OCI-LY7 (cell line): ENCODE results near the gene ZNF835. TPM values are rescaled to one million over a fixed set of nuclear protein-coding genes. Genes with fewer than 3 reads are reported as not detected.

ENCODE experiments used
- BruUV-seq: library from RNA; stranded (reverse); fragments of 400-500 nt; replicated peaks from 2 replicates; lab custom pipeline; 2021; lab: Mats Ljungman, UMichigan
- CTCF ChIA-PET: fragments of 300-600 bp; sonication (Branson Sonifier 250); formaldehyde crosslinking; loops from one replicate; lab custom pipeline; 2022; ENCODE audit warnings: antibody characterized with exemption; ENCODE audit not compliant: unreplicated experiment; lab: Charles Lee
- POLR2A ChIA-PET: fragments of 300-600 bp; sonication (Branson Sonifier 250); formaldehyde crosslinking; loops from one replicate; lab custom pipeline; 2022; ENCODE audit warnings: antibody characterized with exemption; lab: Charles Lee
- DNase-seq: peaks from one replicate; pipeline ENCODE4 v3.0.0-alpha.2; 2015; ENCODE audit warnings: low spot score
- H2AFZ ChIP-seq: fragments of 200-600 bp; sonication (generic), shearing (Covaris generic); 2 replicates; pipeline ENCODE4 v1.6.1; 2014; ENCODE audit warnings: mild to moderate bottlenecking, antibody characterized with exemption, low read length, moderate library complexity
- H3K27ac ChIP-seq: fragments of 200-600 bp; sonication (generic); 2 replicates; pipeline ENCODE4 v1.5.1; 2014; ENCODE audit warnings: mixed run types, low read depth, mild to moderate bottlenecking, moderate library complexity, low read length, inconsistent platforms; ENCODE audit not compliant: poor library complexity, severe bottlenecking
- H3K36me3 ChIP-seq: fragments of 200-600 bp; sonication (generic); 2 replicates; pipeline ENCODE4 v1.6.1; 2014; ENCODE audit warnings: mild to moderate bottlenecking, antibody characterized with exemption, low read length, moderate library complexity, mixed read lengths; ENCODE audit not compliant: insufficient read depth
- H3K4me1 ChIP-seq: fragments of 200-600 bp; sonication (generic); 2 replicates; pipeline ENCODE4 v1.5.1; 2014; ENCODE audit warnings: mild to moderate bottlenecking, low read length; ENCODE audit not compliant: insufficient read depth, poor library complexity, severe bottlenecking
- H3K4me2 ChIP-seq: fragments of 200-600 bp; sonication (generic); 2 replicates; pipeline ENCODE4 v1.6.1; 2014; ENCODE audit warnings: mild to moderate bottlenecking, low read length
- H3K4me3 ChIP-seq: fragments of 200-600 bp; sonication (generic); 2 replicates; pipeline ENCODE4 v1.5.1; 2014; ENCODE audit warnings: mild to moderate bottlenecking, low read depth, low read length; ENCODE audit not compliant: poor library complexity, severe bottlenecking
- H3K79me2 ChIP-seq: fragments of 200-600 bp; sonication (generic); 2 replicates; pipeline ENCODE4 v1.6.1; 2016; ENCODE audit warnings: low read depth, mild to moderate bottlenecking, low read length, moderate library complexity, mixed read lengths; ENCODE audit not compliant: insufficient read depth
- H3K9me2 ChIP-seq: fragments of 200-600 bp; sonication (generic); 2 replicates; pipeline ENCODE4 v1.6.1; 2016; ENCODE audit warnings: mild to moderate bottlenecking, low read length, mixed read lengths; ENCODE audit not compliant: insufficient read depth
- H3K9me3 ChIP-seq: fragments of 200-600 bp; sonication (generic); 2 replicates; pipeline ENCODE4 v1.6.1; 2014; ENCODE audit warnings: mild to moderate bottlenecking, mixed run types, low read length, mixed read lengths
- H4K20me1 ChIP-seq: fragments of 200-600 bp; sonication (generic); 2 replicates; pipeline ENCODE4 v1.6.1; 2014; ENCODE audit warnings: mild to moderate bottlenecking, antibody characterized with exemption, low read length, moderate library complexity, mixed read lengths; ENCODE audit not compliant: insufficient read depth
- CTCF ChIP-seq: fragments of 200-600 bp; sonication (generic); conservative IDR thresholded peaks from 2 replicates; pipeline ENCODE4 v1.5.1; 2014; ENCODE audit warnings: mild to moderate bottlenecking, antibody characterized with exemption, low read length, moderate library complexity, mixed read lengths
- EZH2phosphoT487 ChIP-seq: fragments of 200-600 bp; sonication (generic); IDR thresholded peaks from 2 replicates; pipeline ENCODE4 v1.6.1; 2018; ENCODE audit warnings: low read depth, borderline replicate concordance, mild to moderate bottlenecking, mixed run types, antibody characterized with exemption, low read length, moderate library complexity, mixed read lengths
- intact Hi-C: fragments of 100-400 bp; cut with micrococcal nuclease; formaldehyde crosslinking; loops from one replicate; pipeline ENCODE4 v1.10.0; 2022; ENCODE audit not compliant: unreplicated experiment
- total RNA-seq, 2 experiments: library from RNA; depleted of rRNA in 1 of 2; stranded (reverse); fragments of >200 nt in 1 of 2; shearing (Covaris generic) in 1 of 2; gene quantifications; 2 replicates each; pipeline ENCODE4 v1.2.3, GENCODE V29; 2014 to 2022

The ZNF835 gene
- total RNA-seq, 2 experiments from 2014 or later, result not detected

- ChIA-PET CTCF (no interaction called here), POLR2A (no interaction called here)
- Histone ChIP-seq H3K4me1 (no peaks in the 10 kb centered on the region), H3K79me2 (no peaks in the 10 kb centered on the region), H3K9me3 (peaks cover 7% of the 10 kb centered on the region; the same call in 1 of the 2 replicates), H2AFZ (no peak overlapping the region), H3K27ac (no peak overlapping the region), H3K4me3 (no peak overlapping the region), H4K20me1 (no peaks in the 10 kb centered on the region), H3K36me3 (peaks cover 14% of the 10 kb centered on the region; the same call in 1 of the 2 replicates), H3K9me2 (no peaks in the 10 kb centered on the region), H3K4me2 (no peak overlapping the region)
- no peak for DNase-seq
- no TSS peak for BruUV-seq
- no peak for TF ChIP-seq EZH2phosphoT487
- no peak for TF ChIP-seq CTCF
- intact Hi-C loops, result no loop called here
Measured at GRCh38 chr19:56619121-56619520, 52.4 kb downstream of the ZNF835 start.

GRCh38 chr19:56617531-56617930, 54.0 kb downstream of the ZNF835 start:
- no peaks in the 10 kb centered on the region for H3K4me1 ChIP-seq
- no peak overlapping the region for H3K4me3 ChIP-seq
- intact Hi-C loops, result no loop called here
- H3K9me3 ChIP-seq, result peaks cover 7% of the 10 kb centered on the region; the same call in 1 of the 2 replicates
- peaks cover 8% of the 10 kb centered on the region; the same call in 1 of the 2 replicates for H3K36me3 ChIP-seq
- H4K20me1 ChIP-seq, result no peaks in the 10 kb centered on the region
- no peak for DNase-seq
- H3K79me2 ChIP-seq, result no peaks in the 10 kb centered on the region
- no peaks in the 10 kb centered on the region for H3K9me2 ChIP-seq
- no TSS peak for BruUV-seq
- POLR2A ChIA-PET, result interaction anchor here (0.7 kb wide), 1 partner anchor 206 kb away, joined by 3 read pairs; no protein-coding TSS in a partner anchor
- CTCF ChIA-PET, result no interaction called here
- no peak overlapping the region for H3K4me2 ChIP-seq
- TF ChIP-seq EZH2phosphoT487 (no peak), CTCF (no peak)
- H2AFZ ChIP-seq, result no peak overlapping the region
- H3K27ac ChIP-seq, result no peak overlapping the region

- intact Hi-C loops, result no loop called here
- DNase-seq, result no peak
- Histone ChIP-seq H3K36me3 (0 out of 2 replicates have a peak, but pooled peaks cover 8% of the 10 kb centered on the region), H3K9me3 (peaks cover 16% of the 10 kb centered on the region; the same call in 1 of the 2 replicates), H3K4me1 (no peaks in the 10 kb centered on the region), H3K9me2 (no peaks in the 10 kb centered on the region), H4K20me1 (no peaks in the 10 kb centered on the region), H3K79me2 (no peaks in the 10 kb centered on the region), H3K4me2 (no peak overlapping the region), H2AFZ (no peak overlapping the region), H3K27ac (no peak overlapping the region), H3K4me3 (no peak overlapping the region)
- POLR2A ChIA-PET, result no interaction called here
- TF ChIP-seq EZH2phosphoT487 (no peak), CTCF (no peak)
- no TSS peak for BruUV-seq
- CTCF ChIA-PET, result no interaction called here
Measured at GRCh38 chr19:56613639-56614038, 57.9 kb downstream of the ZNF835 start.
